Left ventricle myocardium superior (tissue), 1 donor: ENCODE measurements around the gene AWAT1. TPM values are rescaled to one million over a fixed set of nuclear protein-coding genes. Genes with fewer than 3 reads are reported as not detected.
"Not testable (repeated sequence)": the region's sequence is repeated elsewhere in the genome, so short reads cannot be mapped to it uniquely, and the experiment has no call there.

Experiments used
- ATAC-seq: fragments of 200-7000 bp; cut with Tn5 transposase; one replicate; pipeline ENCODE4 v1.9.1; 2020; ENCODE audit warnings: mild to moderate bottlenecking, moderate library complexity
- DNase-seq: peaks from one replicate; pipeline ENCODE4 v3.0.0-alpha.2; 2020
- intact Hi-C: fragments of 100-400 bp; cut with micrococcal nuclease; formaldehyde crosslinking; loops from one replicate; pipeline ENCODE4 v1.11.0; 2022
- long read RNA-seq: library from polyadenylated mRNA; unstranded; transcript quantifications from one replicate; pipeline ENCODE4 v2.0.0, GENCODE V29; 2021
- total RNA-seq: library from RNA; stranded (reverse); fragmentation: NEBNext Ultra II Directional; extraction: Animal tissue kit (Norgen Biotek cat#: 25700); gene quantifications from one replicate; pipeline ENCODE4 v1.2.1, GENCODE V29; 2021
- donor health status: DM: no; HTN: yes; CAD: no; lungs with severe emphysema.

The AWAT1 gene
- total RNA-seq, result not detected
- long read RNA-seq, result 0 reads

DNA sequence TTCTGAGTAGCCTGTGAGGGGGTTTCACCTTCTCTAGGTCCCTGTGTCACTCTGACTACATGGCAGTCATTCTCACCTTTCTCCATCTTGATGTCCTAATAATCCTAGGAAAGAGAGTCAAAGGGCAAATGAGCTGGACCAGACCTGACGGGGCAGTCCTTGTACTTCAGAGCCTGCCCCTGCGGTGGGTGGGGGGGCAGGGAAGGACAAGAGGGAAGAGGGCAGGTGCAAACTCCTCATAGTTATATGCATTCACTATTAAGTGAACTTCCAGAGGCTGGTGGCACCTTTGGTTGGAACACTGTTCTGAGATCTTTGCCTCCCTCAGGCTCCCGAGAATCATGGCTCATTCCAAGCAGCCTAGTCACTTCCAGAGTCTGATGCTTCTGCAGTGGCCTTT lies at the start of gene AWAT1:
AWAT1 (plus strand) TSS at position 301 of the 400 bp plus-strand sequence; CDS start at position 342, 41 bp downstream.
- intact Hi-C loops, result no loop called here
- DNase-seq, result no peak
- no peak for ATAC-seq

DNA sequence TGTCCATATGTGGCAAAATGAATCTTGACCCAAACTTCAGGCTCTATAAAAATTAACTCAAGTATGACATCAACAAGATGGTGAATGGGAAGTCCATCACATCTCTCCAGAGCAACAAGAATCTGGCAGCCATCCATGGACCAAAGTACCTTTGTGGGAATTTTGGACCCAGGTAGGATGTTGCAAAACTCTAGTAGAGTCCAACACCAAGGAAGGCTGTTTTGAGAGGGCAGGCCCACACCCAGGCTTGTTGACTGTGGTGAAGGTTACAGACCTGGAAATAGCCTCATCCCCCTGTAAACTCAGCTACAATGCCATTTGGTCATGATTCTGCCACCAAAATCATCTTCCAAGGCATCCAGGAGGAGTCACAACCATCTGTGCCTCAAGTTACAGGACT lies 44.2 kb upstream of the AWAT1 start:
- ATAC-seq (no peak), DNase-seq (no peak)
- intact Hi-C loops, result no loop called here

DNA sequence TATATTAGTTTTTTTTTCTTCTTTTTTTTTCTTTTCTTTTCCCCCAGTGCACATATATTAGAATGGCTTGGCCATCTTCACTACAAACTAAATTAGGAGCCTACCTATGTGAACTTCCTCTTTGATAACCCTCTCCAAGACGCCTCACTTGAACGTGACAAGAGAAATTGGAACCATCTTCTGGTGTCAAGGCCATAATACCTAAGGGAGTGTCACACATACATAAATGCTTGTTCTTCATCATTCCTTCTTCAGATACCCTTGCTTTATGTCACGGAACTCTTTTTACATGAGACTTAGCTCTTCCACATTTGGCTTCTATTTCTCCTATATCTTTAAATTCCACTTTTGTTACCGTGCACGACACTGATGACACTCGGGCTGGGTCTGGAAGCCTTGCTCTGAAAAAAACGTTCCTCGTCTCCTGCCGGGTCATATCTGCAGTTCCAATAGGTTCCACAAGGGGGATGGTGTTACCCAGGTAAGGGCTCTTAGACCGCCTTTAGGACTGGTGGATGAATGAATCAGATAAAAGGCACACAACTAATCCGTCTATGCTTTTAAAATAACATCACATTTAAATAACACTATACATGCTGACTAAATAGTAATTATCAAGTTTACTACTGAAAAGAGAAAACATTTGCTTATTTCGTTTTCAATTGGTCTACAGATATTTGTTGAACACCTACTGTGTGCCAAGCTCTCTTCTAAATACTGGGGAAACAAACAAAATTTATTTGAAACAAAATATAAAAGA lies 37.3 kb upstream of the AWAT1 start:
- intact Hi-C loops, result no loop called here
- DNase-seq (no peak), ATAC-seq (peak; percentile 31)

DNA sequence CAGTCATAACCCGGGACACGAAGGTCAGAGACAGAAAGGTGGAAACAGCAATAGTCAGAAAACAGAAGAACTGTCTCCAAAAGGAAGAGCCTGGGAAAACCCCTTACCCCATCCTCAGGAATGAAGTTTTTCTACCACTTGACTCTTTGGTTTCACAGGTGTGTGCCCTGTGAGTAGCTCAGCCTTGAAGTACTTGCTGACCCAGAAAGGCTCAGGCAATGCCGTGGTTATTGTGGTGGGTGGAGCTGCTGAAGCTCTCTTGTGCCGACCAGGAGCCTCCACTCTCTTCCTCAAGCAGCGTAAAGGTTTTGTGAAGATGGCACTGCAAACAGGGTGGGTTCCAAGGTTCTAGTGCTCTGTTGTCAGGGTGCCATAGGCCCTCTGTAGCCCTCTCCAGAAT lies 32.7 kb upstream of the AWAT1 start:
- intact Hi-C loops, result no loop called here
- DNase-seq (no peak), ATAC-seq (no peak)

DNA sequence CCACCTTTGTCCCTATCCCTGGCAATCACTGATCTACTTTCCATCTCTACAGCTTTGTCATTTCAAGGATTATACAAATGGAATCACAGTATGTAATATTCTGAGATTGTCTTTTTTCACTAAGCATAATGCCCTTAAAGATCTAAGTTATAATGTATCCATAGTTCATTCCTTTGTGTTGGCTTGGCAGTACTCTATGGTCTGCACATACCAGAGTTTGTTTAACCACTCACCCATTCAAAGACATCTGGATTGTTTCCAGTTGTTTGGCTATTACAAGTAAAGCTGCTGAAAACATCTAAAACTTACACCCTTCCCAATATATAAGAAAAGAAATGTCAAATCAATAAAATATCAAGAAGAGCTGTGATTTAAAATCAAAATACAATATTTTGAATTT lies 26.0 kb upstream of the AWAT1 start:
- intact Hi-C loops, result no loop called here
- ATAC-seq, result no peak

DNA sequence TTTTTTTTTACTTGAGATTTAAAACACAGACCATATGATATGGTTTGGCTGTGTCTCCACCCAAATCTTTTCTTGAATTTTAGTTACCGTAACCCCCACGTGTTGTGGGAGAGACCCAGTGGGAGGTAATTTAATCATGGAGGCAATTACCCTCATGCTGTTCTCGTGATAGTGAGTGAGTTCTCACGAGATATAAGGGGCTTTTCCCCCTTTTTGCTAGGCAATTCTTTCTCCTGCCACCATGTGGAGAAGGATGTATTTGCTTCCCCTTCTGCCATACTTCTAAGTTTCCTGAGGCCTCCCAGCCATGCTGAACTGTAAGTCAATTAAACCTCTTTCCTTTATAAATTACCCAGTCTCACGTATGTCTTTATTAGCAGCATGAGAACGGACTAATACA lies 24.9 kb upstream of the AWAT1 start:
- intact Hi-C loops, result not testable (repeated sequence)

More for the DNA sequence above, 26.0 kb upstream of the AWAT1 start:
- no peak for DNase-seq

DNA sequence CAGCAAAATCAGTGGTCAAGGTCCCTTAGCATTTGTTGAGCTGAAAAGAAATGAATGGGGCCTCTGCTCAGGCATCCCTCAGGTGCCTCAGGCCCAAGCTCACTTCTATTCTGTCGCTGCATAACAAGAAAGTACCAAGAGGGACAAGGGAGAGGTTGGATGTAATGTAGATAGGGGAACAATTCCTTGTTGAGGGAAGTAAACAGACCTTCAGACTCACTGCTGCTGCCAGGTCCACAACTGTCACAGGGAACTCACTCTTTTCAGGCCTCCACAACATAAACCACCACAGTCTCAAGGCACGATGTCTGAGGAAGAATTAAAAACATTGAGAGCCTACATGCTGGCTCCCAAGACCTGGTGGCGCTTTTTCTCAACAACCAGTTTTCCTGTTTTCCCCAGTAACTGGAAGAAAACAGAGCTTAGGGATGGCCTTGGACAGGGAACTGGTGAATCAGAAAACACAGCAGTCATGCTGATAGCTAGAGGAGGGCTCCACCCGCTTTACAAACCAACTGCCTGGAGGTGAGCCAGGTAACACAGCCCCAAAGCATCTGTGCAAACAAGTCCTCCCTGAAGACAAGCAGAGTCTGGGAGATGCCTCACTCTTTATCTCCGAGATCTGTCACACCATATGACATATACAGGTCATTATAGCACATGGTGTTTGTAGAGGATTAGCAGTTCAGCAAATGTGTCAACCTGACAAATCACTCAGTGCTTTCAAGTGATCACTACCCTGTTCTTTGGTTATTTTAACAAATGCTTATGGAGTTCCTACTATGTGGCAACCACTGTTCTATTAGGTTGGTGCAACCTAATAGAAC lies 14.3 kb upstream of the AWAT1 start:
- DNase-seq (peak; percentile 33), ATAC-seq (peak; percentile 88)
- intact Hi-C loops, result no loop called here

More for the DNA sequence above, 24.9 kb upstream of the AWAT1 start:
- DNase-seq, ATAC-seq: not testable (repeated sequence)

DNA sequence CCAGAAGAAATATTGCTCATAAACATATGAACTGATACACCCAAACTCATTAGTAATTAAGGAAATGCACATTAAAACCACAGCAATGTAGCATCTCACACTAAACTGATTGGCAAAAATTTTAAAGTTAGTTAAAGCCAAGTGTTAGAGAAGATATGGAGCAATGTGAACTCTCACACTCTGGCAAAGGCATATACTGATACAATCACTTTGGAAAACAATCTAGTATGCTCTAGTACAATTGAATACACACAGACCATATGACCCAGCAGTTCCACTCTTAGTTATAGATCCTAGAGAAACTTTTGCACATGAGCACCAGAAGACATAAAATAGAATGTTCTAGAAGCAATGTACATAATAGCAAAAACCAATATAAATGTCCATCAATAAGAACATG lies 8.4 kb upstream of the AWAT1 start:
- intact Hi-C loops, result no loop called here
- ATAC-seq (no peak), DNase-seq (no peak)

DNA sequence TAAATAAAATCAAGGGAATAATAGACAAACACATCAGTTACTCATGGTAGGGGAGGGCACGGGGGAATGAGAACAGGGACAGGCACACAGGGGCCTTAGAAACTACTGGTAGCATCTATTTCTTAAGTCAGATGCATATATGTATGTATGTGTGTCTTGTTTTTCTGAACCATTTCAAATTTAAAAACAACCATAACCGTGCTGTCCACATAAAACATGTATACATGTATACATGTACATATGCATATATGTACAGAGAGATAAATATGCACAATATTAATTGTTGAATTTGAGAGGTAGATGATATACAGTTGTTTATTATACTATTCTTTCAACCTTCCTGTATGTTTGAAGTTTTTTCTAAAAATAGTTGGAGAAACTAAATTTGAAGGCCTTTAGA lies 7.8 kb upstream of the AWAT1 start:
- DNase-seq (no peak), ATAC-seq (no peak)
- intact Hi-C loops, result no loop called here

DNA sequence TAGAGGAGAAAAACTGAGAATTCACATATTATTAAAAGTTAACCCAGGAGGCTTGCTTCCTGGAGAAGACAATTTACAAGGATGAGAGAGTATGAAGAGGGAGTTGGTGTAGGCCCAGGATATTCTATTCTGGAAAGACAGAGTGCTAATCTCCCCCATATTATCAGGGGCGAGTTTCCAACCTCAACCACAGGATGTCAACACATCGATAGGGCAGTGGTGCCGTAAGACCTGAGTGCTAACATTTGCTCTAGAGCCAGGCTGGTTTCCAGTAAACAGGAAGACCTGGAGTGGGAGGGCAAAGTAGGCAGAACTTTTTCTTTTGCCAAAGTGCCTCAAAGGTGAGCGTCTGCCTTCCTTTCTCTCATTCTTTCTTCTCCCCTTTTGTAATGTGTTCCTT lies 2.8 kb upstream of the AWAT1 start:
- intact Hi-C loops, result no loop called here
- ATAC-seq, result peak; percentile 43
- DNase-seq, result no peak

DNA sequence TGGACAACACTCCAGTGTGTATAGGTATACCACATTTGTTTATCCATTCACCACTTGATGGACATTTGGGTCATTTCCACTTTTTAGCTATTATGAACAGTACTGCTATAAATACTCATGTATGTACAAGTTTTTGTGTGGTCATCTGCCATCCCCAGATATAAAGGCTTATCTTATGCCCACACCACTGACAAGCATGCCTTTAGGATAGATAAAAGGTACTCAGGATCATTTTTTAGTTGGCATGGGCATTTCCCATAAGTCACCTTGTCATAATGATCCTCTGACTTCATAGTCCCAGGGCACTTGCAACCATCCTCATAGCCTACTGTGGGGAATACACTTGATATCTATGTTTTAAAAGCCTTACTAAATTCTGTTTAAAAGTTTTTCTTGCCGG lies 6.3 kb downstream of the AWAT1 start:
- DNase-seq (no peak), ATAC-seq (no peak)
- intact Hi-C loops, result no loop called here

DNA sequence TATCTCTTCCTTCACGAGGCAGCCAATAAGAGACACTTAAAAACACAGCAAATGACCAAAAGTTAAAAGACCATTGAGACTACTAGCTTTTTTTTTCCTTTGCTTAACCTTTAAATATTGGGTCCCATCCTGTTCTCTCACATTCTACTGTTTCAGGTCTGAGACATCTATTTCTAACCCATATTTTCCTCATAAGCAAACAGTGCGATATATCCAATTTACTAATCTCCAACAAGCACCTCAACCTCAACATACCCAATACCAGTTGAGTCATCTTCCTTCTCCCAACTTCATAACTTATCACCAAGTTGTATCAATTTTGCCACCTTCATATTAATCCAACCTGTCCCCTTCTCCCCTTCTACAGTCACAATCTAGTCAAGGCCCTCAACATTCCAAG lies 7.0 kb downstream of the AWAT1 start:
- ATAC-seq (no peak), DNase-seq (no peak)
- intact Hi-C loops, result no loop called here

DNA sequence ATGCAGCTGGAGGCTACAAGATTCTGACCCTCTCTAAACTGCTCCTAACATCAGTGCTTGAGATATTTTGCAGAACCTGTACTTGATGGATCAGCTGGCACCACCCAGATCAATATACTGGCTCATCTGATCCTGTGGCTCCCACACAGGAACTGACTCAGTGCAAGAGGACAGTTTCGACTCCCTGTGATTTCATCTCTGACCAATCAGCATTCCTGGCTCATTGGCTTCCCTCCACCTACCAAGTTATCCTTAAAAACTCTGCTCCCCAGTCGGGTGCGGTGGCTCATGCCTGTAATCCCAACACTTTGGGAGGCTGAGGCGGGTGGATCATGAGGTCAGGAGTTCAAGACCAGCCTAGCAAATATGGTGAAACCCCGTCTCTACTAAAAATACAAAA lies 9.1 kb downstream of the AWAT1 start:
- ATAC-seq, DNase-seq, intact Hi-C loops: not testable (repeated sequence)

DNA sequence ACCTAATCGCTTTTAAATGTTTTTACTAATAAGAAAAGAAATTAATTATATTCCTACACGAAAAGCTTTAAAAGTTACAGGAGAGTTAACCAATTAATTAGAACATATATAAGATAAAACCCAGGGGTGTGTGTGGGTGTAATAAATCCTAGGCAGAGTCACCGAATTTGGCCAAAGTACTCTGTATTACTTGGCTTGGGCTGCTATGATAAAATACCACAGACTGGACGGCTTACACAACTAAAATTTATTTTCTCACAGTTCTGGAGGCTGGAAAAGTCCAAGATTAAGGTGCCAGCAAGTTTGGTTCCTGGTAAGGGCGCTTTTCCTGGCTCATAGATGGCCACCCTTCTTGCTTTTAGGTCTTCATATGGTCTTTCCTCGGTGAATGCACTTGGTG lies 10.4 kb downstream of the AWAT1 start:
- ATAC-seq (peak; percentile 27), DNase-seq (no peak)
- intact Hi-C loops, result no loop called here

DNA sequence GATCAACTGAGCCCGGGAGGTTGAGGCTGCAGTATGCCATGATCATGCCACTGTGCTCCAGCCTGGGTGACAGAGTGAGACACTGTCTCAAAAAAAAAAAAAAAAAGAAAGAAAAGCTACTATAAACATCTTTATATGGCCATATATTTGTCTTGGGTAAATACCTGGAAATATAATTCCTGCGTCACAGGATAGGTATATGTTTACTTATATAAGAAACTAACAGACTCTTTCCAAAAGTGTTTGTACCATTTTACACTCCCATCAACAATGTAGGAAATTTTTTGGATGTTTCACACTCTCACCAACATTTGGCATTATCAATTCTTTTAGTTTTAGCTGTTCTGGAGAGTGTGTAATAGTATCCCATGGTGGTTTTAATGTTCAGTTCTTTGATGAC lies 12.8 kb downstream of the AWAT1 start:
- intact Hi-C loops, result no loop called here
- ATAC-seq (no peak), DNase-seq (no peak)

DNA sequence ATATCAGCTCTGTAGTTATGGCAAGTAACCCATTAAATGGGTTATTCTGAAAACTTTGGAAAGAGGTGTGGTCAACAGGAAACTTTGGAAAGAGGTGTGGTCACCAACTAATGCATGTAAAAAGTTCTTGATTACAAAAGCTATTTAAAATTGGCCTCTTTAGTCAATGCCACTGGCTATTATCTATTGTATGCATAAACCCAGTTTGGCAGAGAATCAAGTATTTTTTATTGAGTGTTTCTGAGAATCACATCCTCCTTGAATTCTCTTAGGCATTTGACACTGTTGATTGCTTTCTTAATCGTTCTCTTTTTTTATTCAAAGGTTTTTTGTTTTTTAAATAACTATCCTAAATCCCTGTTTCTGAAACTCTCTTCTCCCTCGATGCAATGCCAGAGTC lies 18.0 kb downstream of the AWAT1 start:
- DNase-seq, result no peak
- ATAC-seq, result no peak
- intact Hi-C loops, result no loop called here

DNA sequence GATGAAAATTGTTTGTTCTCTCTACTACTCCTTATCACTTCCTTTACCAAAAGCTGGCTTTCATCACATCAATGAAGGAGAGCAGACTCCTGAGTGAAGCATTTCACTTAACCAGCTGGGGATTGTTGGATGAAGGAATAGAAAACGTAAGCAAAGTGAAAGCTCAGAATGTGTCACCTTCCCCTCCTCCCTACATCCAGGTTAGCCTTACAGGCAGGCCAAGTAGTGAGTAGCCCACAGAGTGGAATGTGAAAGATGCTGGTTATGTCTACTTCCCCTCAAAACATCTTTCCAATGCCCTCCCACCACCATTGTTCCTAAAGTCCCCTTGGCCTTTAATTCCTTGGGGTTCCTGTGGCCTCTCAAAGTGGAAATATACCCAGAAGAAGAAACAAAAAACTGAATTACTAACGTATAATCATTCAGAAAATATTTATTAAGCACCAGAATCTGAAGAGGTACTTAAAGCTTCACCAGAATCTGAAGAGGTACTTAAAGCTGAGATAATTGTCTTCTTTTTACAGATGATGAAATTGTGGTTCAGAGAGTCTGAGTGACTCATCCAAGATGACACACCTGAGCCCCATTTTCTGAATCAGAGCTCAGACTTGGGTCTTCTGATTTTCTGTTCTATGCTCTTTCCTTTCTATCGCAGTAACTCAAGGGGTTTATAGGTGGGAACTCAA lies 19.1 kb downstream of the AWAT1 start:
- no peak for ATAC-seq
- intact Hi-C loops, result no loop called here

DNA sequence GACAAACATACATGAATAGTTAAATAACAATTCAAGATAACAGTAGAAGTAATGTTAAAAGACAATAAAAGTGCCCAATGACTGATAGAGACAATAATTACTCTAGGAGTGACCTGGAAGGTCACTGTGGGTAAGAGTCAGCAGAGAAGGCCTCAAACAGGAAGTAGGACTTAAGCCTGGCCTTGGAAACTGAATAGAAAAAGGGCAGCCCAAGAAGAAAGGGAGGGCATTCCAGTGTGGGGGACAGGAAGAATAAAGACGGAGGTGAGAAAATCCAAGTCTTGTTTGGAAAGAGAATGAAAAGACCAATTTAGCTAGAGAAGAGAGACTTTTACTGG lies 19.6 kb downstream of the AWAT1 start:
- ATAC-seq, result no peak
- no peak for DNase-seq
- intact Hi-C loops, result no loop called here

More for the DNA sequence above, 19.1 kb downstream of the AWAT1 start:
- no peak for DNase-seq

DNA sequence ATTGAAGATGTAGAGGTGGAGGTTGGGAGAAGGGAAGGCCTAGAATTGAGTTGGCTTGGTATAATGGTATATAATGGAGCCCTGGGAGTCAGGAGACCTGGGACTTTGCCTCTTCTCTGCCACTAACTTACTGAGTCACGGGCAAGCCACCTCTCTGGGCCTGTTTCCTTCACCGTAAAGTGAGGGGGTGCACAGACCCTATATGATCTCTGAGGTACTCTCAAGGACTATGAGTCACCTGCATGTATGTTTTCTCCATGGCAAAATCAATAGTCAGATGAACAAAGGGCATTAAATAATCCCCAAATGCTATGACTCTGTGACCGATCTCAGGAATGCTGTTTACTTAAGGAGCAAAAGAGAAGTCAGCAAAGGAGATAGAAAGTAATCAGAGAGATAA lies 20.5 kb downstream of the AWAT1 start:
- intact Hi-C loops, result no loop called here
- no peak for DNase-seq

DNA sequence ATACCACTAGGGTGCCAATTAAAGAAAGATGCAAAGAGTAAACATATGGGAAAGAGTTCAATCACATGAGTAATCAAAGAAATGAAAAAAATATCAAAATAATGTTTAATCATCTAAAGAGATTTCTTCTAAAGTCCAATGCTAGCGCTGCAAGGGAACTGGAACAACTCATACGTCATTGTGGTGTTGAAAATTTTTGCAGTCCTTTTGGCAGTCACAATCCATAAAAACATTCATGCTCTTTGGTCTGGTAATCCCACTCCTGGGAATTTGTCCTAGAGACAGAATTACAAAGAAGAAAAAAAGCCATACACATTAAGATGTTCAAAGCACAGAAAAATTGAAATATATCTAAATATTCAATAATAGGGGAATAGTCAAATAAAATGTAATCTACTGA lies 21.0 kb downstream of the AWAT1 start:
- intact Hi-C loops, result no loop called here
- ATAC-seq, result peak; percentile 60
- no peak for DNase-seq

More for the DNA sequence above, 20.5 kb downstream of the AWAT1 start:
- ATAC-seq, result no peak
